ENCODE measurements around the gene AMT.
A peak's percentile ranks its signal among the peaks of the same experiment; 100 is the strongest.
"Not testable (repeated sequence)": the region's sequence is repeated elsewhere in the genome, so short reads cannot be mapped to it uniquely, and the experiment has no call there.

Gene AMT

GRCh38 chr3:49421890-49422378 lies 339 bp downstream of the AMT start:
- DNase-seq (ENCODE audit: low read depth) = no peak

- DNase-seq (ENCODE audit: low read depth) = no peak
Measured at GRCh38 chr3:49417516-49418120, 4.7 kb downstream of the AMT start.

- DNase-seq (ENCODE audit: low read depth) = no peak
Measured at GRCh38 chr3:49416867-49417266, 5.4 kb downstream of the AMT start.

GRCh38 chr3:49415931-49416601 lies 6.2 kb downstream of the AMT start:
- no peak for DNase-seq (ENCODE audit: low read depth)

GRCh38 chr3:49414753-49415152 lies 7.5 kb downstream of the AMT start:
- no peak for DNase-seq (ENCODE audit: low read depth)

- no peak for DNase-seq (ENCODE audit: low read depth)
Measured at GRCh38 chr3:49413338-49413734, 8.9 kb downstream of the AMT start.

GRCh38 chr3:49412632-49413337 lies 9.5 kb downstream of the AMT start:
- DNase-seq (ENCODE audit: low read depth) = peak; percentile 16

GRCh38 chr3:49411968-49412631 lies 10.2 kb downstream of the AMT start, which contains the start of the genes RHOA and TCTA:
RHOA (minus strand) TSS chr3:49411976; CDS start chr3:49375589, 36,387 bp downstream.
TCTA (plus strand) TSS chr3:49412423; CDS start chr3:49412427, 4 bp downstream.
- DNase-seq (ENCODE audit: low read depth) = peak; percentile 100

- no peak for DNase-seq (ENCODE audit: low read depth)
Measured at GRCh38 chr3:49411535-49411967, 10.7 kb downstream of the AMT start.

- peak; percentile 49 for DNase-seq (ENCODE audit: low read depth)
Measured at GRCh38 chr3:49410846-49411534, 11.3 kb downstream of the AMT start.

GRCh38 chr3:49410066-49410845 lies 12.0 kb downstream of the AMT start:
- DNase-seq (ENCODE audit: low read depth) = no peak

GRCh38 chr3:49406571-49407565 lies 15.4 kb downstream of the AMT start:
- no peak for DNase-seq (ENCODE audit: low read depth)

- not testable (repeated sequence) for DNase-seq (ENCODE audit: low read depth)
Measured at GRCh38 chr3:49405570-49405969, 16.7 kb downstream of the AMT start.

GRCh38 chr3:49403891-49404290 lies 18.4 kb downstream of the AMT start:
- no peak for DNase-seq (ENCODE audit: low read depth)

GRCh38 chr3:49401766-49402165 lies 20.5 kb downstream of the AMT start:
- no peak for DNase-seq (ENCODE audit: low read depth)

GRCh38 chr3:49399461-49399860 lies 22.8 kb downstream of the AMT start:
- peak; percentile 19 for DNase-seq (ENCODE audit: low read depth)

GRCh38 chr3:49397470-49397869 lies 24.8 kb downstream of the AMT start:
- DNase-seq (ENCODE audit: low read depth) = peak; percentile 34

- not testable (repeated sequence) for DNase-seq (ENCODE audit: low read depth)
Measured at GRCh38 chr3:49391310-49391709, 31.0 kb downstream of the AMT start.

GRCh38 chr3:49389297-49389696 lies 33.0 kb downstream of the AMT start:
- no peak for DNase-seq (ENCODE audit: low read depth)
